GM19025 (cell line): ENCODE data around the gene MED12L.

Experiments
- ATAC-seq: cut with Tn5 transposase; IDR thresholded peaks from one replicate; pipeline ENCODE4 v1.9.1; 2021; ENCODE audit warnings: mild to moderate bottlenecking, low read depth, moderate library complexity; ENCODE audit not compliant: unreplicated experiment

Gene MED12L

GRCh38 chr3:151393146-151393830, 307.8 kb downstream of the MED12L start:
- no peak for ATAC-seq

GRCh38 chr3:151393941-151394340, 308.5 kb downstream of the MED12L start:
- ATAC-seq, result no peak

- ATAC-seq, result no peak
Observed at GRCh38 chr3:151394611-151395010, 309.1 kb downstream of the MED12L start.

DNA sequence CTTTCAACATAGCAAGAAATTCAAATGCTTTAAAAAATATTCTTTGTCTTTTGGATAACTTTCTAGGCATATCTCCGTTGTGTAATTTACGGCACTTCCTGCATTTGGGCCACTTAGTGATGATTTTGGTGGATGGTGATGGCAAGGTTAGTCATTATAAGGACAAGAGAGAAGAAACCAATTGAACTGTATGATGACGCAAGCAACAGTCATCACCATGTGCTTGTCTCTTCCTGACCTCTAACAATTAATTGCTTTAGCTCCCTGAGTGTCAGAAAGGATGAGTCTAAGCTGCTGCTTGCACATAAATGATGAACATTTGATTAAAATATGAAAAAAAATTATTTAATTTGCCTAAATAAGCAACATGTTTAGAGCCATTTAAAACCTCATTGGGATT, 310.3 kb downstream of the MED12L start:
- ATAC-seq, result no peak

DNA sequence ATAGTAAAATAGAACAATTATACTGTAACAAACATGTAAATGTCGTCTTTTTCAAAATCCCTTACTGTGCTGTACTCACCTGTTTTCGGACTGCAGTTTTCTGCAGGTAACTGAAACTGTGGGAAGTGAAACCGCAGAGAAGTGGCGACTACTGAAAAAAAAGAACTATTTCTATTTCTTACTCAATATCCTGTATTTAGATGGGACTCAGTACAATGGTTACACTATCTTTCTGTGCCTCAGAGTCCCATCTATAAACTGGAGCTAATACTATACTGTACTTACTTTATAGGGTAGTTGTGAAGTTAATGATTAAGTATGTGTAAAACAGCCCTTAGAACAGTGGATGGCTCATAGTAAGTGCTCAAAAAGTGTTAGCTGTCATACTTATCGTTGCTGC, 313.4 kb downstream of the MED12L start:
- ATAC-seq, result no peak

GRCh38 chr3:151400341-151400740, 314.9 kb downstream of the MED12L start:
- ATAC-seq, result no peak

DNA sequence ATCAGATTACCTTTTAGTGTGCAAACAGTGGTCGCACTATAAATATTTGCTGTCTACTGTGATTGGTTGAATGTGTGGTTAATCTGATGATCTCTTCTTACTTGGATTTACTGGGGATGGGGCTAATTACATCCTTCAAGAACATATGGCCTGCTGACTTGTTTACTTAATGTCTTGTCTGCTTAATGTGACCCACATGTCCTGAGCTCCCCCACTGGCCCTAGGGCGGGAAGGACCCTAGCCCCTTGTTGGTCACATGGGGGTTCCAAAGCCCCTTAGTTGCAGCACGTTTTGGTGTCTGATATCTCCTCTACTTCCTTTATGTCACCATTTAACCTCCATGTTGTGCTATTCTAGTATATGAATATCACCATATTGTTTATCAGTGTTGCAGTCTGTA, 316.9 kb downstream of the MED12L start:
- no peak for ATAC-seq

DNA sequence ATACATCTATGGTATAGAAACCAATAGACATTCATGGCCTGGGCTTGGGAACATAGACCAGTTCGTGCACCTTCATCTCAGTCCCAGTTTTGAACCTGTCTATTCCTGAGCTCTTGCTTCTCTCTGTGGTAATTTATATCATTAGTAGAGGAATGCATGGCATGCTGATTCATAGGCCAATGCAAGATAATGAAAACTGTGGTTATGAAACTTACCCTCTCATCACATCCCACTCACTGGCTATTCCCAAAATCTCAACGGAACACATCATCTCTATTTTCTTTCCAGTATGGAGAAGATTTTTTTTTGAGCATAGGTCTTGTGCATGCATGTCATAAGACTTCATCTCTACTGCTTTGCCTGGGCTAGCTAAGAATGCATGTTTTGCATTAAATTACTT, 317.8 kb downstream of the MED12L start:
- ATAC-seq, result no peak

GRCh38 chr3:151404316-151404715, 318.9 kb downstream of the MED12L start:
- ATAC-seq, result no peak

- no peak for ATAC-seq
Observed at GRCh38 chr3:151407928-151408327, 322.5 kb downstream of the MED12L start.

GRCh38 chr3:151410891-151411559, 325.6 kb downstream of the MED12L start:
- no peak for ATAC-seq

GRCh38 chr3:151412989-151413388, 327.5 kb downstream of the MED12L start:
- no peak for ATAC-seq

DNA sequence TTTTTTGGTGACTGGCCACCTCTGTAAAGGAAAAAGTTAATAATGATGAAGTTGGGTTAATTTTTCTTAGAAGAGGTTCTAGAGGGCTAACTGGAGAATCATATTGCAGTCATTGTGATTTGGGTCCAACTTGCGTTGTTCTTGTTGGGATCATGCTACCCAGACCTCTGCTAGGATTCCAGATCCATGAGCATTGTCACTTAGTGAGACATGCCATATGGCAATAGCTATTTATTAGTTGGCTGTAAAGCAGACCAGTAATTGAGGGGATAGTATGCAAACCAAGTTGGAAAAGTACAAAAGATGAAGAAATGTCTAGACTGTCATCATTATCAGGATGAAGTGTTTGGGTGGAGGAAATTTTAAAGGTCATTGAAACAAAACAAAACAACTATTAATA, 329.8 kb downstream of the MED12L start:
- no peak for ATAC-seq

DNA sequence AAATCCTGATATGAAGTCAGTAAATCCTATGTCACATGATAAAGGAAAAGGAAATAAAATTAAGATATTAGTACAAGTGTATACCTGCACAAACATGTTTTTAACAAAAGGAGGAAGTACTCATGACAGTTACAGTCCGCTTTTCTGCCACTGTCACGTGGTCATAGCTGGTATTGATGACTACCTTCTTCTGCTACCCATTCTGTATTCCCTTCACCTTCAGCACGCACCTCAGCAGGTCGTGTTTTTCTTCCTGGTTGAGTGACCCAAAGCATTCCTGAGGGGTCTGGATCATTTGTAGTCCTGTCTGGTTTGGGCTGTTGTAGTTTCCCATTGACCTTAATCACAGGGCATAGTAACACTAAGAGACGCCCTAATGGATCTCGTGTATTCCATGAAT, 334.3 kb downstream of the MED12L start:
- no peak for ATAC-seq

- ATAC-seq, result no peak
Observed at GRCh38 chr3:151421938-151422337, 336.5 kb downstream of the MED12L start.

GRCh38 chr3:151423091-151423490, 337.6 kb downstream of the MED12L start:
- no peak for ATAC-seq

DNA sequence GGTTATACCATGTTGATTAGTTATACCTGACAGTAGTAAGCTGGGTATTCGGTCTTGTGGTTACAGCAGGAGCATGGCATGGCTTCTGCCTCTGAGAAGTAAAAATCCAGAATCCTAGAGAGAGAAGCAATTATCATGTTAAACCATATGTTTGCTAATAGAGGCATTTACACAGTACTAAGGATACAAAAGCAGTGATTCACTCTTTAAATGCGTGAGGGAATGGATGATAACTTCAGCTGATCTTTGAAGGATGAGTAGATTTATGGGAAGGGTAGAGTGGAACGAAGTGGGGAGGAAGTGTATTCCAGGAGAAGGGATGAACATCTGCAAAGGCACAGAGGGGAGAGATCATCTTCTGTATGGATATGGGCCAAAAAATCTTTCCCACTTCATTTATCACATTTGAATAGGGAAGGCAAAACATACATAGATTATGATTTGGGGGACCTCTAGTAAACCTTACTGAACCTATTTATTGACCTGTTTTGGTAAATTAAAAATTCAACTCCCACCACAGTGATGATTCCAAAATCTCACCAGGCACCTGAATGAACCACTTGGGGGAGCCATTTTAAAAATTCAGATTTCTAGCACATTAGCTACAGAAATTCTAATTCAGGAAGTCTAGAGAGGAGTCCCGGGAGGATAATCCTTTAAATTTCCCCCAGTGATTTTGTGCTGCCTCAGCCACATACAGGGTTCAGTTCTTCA, 340.3 kb downstream of the MED12L start:
- no peak for ATAC-seq

DNA sequence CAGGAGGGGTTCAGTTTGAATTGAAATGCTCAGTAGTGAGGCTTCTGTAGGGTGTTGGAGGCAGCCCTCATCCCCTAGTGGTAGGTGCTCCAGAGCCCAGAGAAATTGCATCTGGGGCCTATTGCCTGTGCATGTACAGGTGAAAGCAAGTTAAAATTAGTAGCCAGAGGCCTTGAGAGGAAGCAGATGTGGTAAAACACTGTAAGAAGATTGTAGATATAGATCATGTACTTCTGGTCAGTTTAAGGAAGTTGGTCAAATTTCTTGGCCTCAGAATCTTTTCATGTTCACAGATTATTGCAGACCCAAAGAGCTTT, 340.8 kb downstream of the MED12L start:
- no peak for ATAC-seq

GRCh38 chr3:151428386-151428785, 342.9 kb downstream of the MED12L start:
- ATAC-seq, result no peak

GRCh38 chr3:151430821-151431484, 345.5 kb downstream of the MED12L start:
- no peak for ATAC-seq

DNA sequence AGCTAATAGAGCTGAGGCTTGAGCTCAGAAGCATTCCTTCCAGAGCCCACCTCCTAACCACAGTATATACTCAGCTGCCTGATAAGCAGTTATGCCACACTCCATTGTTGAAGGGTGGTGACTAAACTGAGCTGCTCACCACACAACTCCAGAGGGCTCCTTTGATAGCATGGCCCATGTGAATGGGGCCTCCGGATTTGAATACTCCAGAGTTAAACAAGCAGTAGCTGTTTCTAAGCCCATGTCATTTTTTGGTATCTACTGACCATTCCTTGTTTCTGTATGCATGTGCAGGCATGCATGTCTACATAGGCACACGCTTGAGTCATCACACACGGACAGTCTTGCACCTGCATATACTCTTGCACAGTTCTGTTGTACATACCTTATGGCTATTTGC, 346.5 kb downstream of the MED12L start:
- ATAC-seq, result no peak
